Neuron (in vitro differentiated cells): ENCODE data around the gene UCN.
"Not testable (repeated sequence)": the region's sequence is repeated elsewhere in the genome, so short reads cannot be mapped to it uniquely, and the experiment has no call there.

Experiments
- H2AFZ ChIP-seq: one replicate; pipeline ENCODE4 v1.6.1; 2013; ENCODE audit warnings: low read depth, mild to moderate bottlenecking, inconsistent platforms, low read length, moderate library complexity
- H3K27me3 ChIP-seq: one replicate; pipeline ENCODE4 v1.6.1; 2013; ENCODE audit warnings: low read length; ENCODE audit not compliant: insufficient read depth
- H3K36me3 ChIP-seq: one replicate; pipeline ENCODE4 v1.6.1; 2013; ENCODE audit warnings: low read length; ENCODE audit not compliant: insufficient read depth
- H3K4me1 ChIP-seq: one replicate; pipeline ENCODE4 v1.6.1; 2013; ENCODE audit warnings: low read length; ENCODE audit not compliant: insufficient read depth
- H3K4me3 ChIP-seq: 2 replicates; pipeline ENCODE4 v1.5.1; 2013; ENCODE audit warnings: mild to moderate bottlenecking, low read length, moderate library complexity
- H3K9me3 ChIP-seq: one replicate; pipeline ENCODE4 v1.6.1; 2013; ENCODE audit warnings: low read length

Gene UCN

DNA sequence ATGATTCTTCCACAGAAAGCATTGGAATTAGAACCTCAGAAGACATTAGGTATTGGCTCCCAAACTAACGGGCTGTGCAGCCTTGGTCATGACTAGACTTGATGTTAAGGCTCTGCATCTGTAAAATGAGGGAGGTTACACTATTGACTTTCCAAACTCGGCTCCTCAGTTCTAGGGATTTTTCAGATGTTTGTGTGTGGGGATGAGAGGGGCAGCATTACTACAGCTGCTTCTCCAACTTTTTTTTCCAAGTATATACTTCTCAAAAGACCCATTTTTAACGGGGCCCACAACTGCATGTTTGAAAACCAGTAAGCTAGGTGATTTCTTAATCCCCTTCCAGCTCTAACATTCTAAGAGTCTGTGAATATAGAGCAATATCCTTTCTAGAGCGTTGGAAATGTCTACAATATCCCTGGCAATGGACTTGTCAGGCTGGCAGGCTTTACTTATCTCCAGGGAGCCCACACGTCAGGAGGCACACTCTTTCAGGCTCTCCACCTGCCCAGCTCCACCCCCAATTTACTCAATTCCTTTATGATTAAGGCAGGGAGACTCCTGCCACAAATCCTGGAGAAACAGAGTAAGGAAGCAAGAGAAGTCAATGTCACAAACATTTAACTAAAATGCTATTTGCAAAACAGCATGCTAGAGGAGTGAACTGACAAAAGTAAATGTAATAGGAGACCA is 15.5 kb upstream of the UCN start:
- H3K36me3 ChIP-seq: peaks cover 29% of the 10 kb centered on the region
- H3K9me3 ChIP-seq: no peaks in the 10 kb centered on the region
- peak overlapping the region; percentile 78 for H3K4me3 ChIP-seq
- H3K27me3 ChIP-seq: no peaks in the 10 kb centered on the region
- H3K4me1 ChIP-seq: peaks cover 18% of the 10 kb centered on the region
- no peak overlapping the region for H2AFZ ChIP-seq

DNA sequence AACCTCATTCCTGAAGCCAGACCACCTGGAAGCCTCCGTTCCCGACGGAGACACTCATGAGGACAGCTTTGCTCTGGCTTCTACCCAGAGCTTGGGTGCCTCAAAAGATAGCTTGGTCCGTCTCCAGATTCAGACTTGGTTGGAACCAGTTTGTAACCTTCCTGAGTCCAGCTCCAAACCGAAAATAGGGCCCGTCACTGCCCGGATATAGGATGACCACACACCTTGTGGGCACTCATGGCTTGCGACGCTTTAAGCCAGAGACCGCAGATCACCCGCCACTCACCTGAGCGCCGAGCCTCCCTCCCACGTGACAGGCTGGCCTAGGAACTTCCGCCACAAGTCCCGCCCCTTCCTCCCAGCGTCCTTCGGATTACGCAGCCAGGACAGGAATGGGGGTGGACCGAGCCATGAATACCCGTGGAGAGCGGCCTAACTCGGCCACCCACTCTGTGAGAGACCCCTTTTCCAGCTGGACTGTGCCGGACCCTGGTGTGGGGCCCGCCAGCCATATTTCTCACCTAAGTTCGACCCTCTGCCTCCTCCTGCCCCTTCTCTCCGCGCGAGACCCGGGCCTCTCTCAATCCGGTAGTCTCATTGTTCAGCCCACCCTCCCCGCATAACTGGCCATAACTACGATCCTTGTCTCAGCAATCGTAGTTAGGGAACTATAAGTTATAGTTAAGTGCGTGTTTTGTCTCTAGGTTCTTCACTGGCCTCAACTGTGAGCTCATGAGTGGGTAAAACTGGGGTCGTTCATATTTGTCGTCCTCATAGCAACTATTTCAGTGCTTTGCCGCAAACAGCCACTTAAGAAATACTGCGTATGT is 14.7 kb upstream of the UCN start, which contains the start of gene MPV17:
Gene MPV17 (minus strand): TSS at position 332 of the 830 bp plus-strand sequence. CDS start 580 bp downstream, outside the sequence.
- Histone ChIP-seq H3K4me1 (peaks cover 18% of the 10 kb centered on the region), H3K36me3 (peaks cover 22% of the 10 kb centered on the region), H3K27me3 (no peaks in the 10 kb centered on the region), H2AFZ (peak within 1 kb of the TSS; percentile 42), H3K4me3 (peak within 1 kb of the TSS; percentile 78), H3K9me3 (no peaks in the 10 kb centered on the region)

DNA sequence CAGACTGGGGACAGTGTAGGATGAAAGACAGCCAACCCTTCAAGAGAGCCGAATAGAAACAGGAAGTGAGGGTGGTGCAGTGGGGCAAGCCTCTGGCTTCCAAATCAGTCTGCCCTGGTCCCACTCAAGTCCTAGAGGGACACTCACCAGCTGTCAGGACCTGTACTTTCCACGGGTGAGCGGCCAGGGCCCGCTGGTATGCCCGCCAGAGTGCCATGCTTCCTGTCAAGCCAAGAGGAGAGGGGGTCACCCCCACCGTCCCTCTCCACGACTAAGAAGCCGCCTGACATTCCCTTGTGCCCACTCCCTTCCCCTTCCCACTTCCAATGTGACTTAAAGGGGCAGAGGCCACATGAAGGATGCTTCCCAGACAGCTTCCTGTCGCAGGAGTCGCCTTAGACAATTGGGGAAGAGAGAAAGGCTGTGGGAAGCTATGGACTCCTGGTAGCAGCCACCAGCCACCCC is 14.1 kb upstream of the UCN start:
- Histone ChIP-seq H3K36me3 (peaks cover 18% of the 10 kb centered on the region), H3K27me3 (no peaks in the 10 kb centered on the region), H3K4me1 (peaks cover 18% of the 10 kb centered on the region), H2AFZ (peak overlapping the region; percentile 10), H3K9me3 (no peaks in the 10 kb centered on the region), H3K4me3 (peak overlapping the region; percentile 78)

DNA sequence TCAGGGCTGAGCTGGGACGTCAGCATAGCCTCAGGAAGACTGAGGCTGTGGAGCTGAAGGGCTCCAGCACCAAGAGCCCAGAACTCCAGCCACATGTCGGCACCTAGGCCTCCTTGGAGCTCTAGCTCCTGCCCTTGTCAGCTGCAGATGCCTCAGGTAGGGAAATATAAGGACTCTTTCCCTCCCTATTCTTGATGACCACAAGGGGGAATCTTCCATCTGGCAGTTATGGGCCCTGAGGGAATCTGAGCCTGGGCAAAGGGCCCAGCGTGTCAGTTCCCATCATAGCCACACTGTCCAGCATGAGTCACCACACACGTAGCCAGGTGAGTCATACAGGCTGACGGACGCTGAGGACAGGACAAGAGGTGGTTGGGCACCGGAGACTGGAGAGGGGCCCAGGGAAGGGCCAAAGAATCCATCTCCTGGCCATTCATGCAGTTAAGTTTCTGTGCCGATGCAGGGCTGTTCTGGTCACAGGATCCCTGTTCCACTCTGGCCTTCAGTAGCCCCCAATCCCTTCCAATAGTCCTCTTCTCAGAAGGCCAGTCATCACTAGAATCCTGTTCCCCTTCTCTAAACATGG is 12.8 kb upstream of the UCN start:
- H2AFZ ChIP-seq: no peak overlapping the region
- no peaks in the 10 kb centered on the region for H3K27me3 ChIP-seq
- no peak overlapping the region for H3K4me3 ChIP-seq
- H3K36me3 ChIP-seq: peaks cover 15% of the 10 kb centered on the region
- H3K4me1 ChIP-seq: peaks cover 18% of the 10 kb centered on the region
- H3K9me3 ChIP-seq: no peaks in the 10 kb centered on the region

DNA sequence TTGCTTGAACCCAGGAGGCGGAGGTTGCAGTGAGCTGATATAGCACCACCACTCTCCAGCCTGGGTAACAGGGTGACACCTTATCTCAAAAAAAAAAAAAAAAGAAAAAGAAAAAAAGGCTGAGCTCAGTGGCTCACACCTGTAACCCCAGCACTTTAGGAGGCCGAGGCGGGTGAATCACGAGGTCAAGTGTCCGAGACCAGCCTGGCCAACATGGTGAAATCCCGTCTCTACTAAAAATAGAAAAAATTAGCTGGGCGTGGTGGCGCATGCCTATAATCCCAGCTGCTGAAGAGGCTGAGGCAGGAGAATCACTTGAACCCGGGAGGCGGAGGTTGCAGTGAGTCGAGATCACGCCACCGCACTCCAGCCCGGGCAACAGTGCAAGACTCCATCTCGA is 11.6 kb upstream of the UCN start:
- H3K9me3 ChIP-seq, H3K4me3 ChIP-seq, H3K36me3 ChIP-seq, H3K27me3 ChIP-seq, H2AFZ ChIP-seq: not testable (repeated sequence)
- H3K4me1 ChIP-seq: peaks cover 18% of the 10 kb centered on the region

DNA sequence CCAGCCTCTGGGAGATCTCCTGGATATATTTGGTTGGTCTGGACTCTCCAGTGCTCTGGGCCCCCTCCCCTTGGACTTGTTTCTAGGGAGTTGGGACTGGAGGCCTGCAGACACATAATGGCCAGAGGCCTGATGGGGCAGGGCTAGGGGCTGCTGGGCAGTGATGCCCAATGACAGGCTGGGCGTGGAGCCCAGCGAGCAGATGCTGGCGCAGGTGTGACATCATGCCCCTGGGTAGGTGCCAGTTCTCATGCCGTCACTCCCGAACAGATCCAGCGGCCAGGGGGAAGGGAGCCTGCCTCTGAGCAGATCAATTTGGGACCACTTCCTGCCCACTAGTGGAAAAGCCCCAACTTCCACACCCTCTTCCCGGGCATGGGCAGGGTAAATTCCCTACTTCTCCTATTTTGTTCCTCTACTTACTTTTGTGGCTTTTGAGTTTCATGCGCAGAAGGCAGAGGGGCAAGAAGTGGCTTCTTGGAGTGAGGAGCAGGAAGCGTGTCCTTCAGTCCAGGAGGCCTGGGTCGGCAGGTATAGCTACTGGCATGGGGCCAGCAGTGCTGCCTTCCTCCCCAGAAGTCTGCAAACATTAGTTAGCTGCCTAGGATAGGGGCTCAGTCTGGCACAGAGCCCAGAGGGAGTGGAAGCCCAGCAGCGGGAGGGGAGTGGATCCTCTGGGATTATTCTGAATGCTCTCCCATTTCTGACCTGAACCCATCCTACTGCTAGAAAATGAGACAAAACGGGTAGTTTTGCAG is 8.6 kb upstream of the UCN start:
- peaks cover under 1% of the 10 kb centered on the region for H3K4me1 ChIP-seq
- peaks cover 15% of the 10 kb centered on the region for H3K36me3 ChIP-seq
- H3K4me3 ChIP-seq: no peak overlapping the region
- no peaks in the 10 kb centered on the region for H3K27me3 ChIP-seq
- H2AFZ ChIP-seq: no peak overlapping the region
- no peaks in the 10 kb centered on the region for H3K9me3 ChIP-seq

DNA sequence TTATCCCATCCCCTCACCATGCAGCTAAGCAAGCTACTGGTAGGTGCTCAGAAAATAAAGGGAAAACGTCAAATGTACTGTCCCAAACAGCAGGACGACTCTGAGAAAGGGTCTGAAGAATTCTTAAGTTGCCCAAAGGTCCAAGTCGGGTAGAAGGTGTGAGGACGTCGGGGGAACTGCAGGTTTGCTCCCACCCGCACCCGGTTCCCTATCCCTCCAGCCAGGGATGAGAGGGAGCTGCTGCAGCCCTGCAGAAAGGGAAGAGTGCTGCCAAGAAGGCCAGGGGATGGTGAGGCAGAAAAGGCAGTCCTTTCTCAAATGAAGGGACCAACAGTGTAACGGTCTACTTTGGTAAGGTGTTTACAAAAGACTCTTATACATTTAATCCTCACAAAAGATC is 6.9 kb upstream of the UCN start:
- Histone ChIP-seq H3K27me3 (no peaks in the 10 kb centered on the region), H3K9me3 (no peaks in the 10 kb centered on the region), H3K4me3 (no peak overlapping the region), H3K4me1 (no peaks in the 10 kb centered on the region), H3K36me3 (peaks cover 23% of the 10 kb centered on the region), H2AFZ (no peak overlapping the region)

DNA sequence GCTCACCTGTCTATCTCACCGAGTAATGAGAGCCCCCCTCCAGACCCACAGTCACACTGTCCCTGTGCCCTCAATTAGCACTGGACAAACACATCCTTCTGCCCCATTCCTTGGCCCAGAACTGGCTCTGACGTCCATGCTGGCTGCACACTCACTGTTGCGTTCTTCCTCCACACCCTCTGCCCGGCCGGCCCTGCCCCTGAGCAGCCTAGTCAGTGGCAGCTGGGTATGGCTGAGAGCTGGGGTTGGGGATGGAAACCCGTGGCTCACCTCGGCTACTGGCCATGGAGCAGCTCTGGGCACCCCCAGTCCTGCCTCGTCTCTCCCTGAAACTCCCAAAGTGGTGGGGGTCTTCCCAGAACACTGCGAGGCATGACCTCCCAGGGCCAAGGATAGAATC is 6.5 kb upstream of the UCN start:
- Histone ChIP-seq H3K36me3 (peaks cover 25% of the 10 kb centered on the region), H3K4me1 (no peaks in the 10 kb centered on the region), H2AFZ (no peak overlapping the region), H3K27me3 (no peaks in the 10 kb centered on the region), H3K9me3 (no peaks in the 10 kb centered on the region), H3K4me3 (no peak overlapping the region)

DNA sequence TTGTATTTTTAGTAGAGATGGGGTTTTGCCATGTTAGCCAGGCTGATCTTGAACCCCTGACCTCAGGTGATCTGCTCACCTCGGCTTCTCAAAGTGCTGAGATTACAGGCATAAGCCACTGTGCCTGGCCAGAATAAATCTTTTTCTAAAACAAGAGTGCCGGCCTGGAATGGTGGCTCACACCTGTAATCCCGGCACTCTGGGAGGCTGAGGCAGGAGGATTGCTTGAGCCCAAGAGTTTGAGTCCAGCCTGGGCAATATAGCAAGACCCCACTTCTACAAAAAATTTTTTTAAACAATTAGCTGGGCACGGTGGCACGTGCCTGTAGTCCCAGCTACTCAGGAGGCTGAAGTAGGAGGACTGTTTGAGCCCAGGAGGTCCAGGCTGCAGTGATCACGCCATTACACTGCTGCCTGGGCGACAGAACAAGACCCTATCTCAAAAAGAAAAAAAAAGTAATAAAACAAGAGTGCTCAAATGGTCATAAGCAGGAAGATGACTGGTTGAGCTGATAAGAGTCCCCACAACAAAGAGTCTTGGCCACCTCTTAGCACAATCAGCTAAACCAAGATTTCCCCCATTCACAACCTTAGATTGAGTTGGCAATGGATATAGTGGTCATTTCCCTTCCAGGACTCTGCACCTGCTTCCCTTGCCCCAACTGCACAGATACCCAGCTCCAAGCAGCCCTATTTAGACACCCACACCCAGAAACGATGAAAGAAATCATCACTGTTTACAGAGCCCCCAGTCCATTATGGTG is 5.8 kb upstream of the UCN start:
- H3K4me1 ChIP-seq: no peaks in the 10 kb centered on the region
- no peaks in the 10 kb centered on the region for H3K27me3 ChIP-seq
- peaks cover 29% of the 10 kb centered on the region for H3K36me3 ChIP-seq
- H3K9me3 ChIP-seq: no peaks in the 10 kb centered on the region
- H2AFZ ChIP-seq: no peak overlapping the region
- no peak overlapping the region for H3K4me3 ChIP-seq

DNA sequence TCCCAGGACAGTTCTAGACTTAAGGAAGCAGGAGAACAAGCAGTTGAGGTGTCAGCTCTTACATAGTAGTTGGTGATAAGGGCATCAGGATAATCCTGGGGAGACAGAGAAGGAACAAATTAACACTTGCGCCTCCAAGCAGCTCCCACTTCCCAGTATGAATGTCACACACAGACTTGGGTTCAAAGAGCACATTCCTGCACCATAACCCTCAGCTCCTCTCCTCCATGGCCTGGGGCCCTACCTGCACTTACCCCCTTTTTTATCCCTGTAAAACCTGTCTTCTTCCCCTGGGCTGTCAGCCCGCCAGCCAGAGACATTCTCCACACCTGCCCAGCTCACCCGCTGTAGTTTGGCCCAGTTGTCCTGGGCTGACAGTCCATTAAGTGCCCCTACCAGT is 3.9 kb upstream of the UCN start:
- H3K4me3 ChIP-seq: no peak overlapping the region
- no peaks in the 10 kb centered on the region for H3K4me1 ChIP-seq
- H3K27me3 ChIP-seq: no peaks in the 10 kb centered on the region
- peaks cover 33% of the 10 kb centered on the region for H3K36me3 ChIP-seq
- H3K9me3 ChIP-seq: no peaks in the 10 kb centered on the region
- H2AFZ ChIP-seq: no peak overlapping the region

DNA sequence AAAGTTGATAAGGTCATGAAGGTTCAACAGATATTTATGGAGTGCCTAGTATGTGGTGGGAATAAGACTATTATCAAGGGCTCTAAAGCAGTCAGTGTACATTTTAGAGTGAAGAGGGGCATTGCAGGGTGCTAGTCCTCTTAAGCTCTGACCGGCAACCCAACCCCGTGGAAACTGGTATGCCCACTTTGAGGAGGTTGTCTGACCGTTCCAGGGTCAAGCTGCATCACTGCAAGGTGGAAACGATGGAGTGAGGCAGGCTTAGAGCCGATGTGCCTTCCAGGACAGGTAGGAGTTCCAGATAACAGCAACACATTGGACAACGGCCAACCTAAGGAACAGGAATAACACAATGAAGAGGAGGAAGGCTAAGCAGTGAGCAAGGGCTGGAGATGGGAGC is 1.4 kb upstream of the UCN start:
- no peaks in the 10 kb centered on the region for H3K9me3 ChIP-seq
- H3K4me3 ChIP-seq: no peak overlapping the region
- peaks cover 25% of the 10 kb centered on the region for H3K36me3 ChIP-seq
- no peaks in the 10 kb centered on the region for H3K4me1 ChIP-seq
- peaks cover 2% of the 10 kb centered on the region for H3K27me3 ChIP-seq
- H2AFZ ChIP-seq: no peak overlapping the region
